SK-N-MC (cell line): ENCODE data around the gene ACTR3.

Experiments
- FOXP2 ChIP-seq: optimal IDR thresholded peaks from 2 replicates; pipeline ENCODE3; 2011; ENCODE audit warnings: mild to moderate bottlenecking, moderate library complexity; ENCODE audit not compliant: insufficient read depth; ENCODE audit errors: extremely low read length, control extremely low read depth
- POLR2AphosphoS5 ChIP-seq: IDR thresholded peaks from 2 replicates; pipeline ENCODE4 v1.6.1; 2012; ENCODE audit warnings: mild to moderate bottlenecking, low read depth, low read length, borderline replicate concordance

DNA sequence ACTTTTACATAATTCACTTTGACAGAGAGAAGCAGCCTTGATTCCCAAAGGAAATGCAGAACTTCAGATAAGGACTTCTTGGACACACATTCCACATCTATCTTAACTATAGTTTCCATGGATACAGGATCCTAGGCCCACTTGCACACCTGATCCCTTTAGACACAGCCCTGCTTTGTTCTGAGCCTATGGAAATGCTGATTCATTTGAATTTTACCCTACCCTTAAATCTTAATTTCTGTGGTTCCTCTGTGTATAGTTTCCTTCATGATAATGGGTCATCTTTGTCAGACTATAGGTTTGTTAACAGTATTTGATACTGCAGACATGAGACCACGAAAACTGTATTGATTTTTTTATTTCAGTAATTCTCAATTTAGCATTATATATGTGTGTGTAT is 77.4 kb downstream of the ACTR3 start:
- TF ChIP-seq POLR2AphosphoS5 (no peak), FOXP2 (no peak)
